Ishikawa (cell line): ENCODE results near the gene PDE3A.

Source experiments
- CEBPB ChIP-seq: IDR thresholded peaks from 2 replicates; pipeline ENCODE4 v1.6.1; 2012
- CREB1 ChIP-seq: IDR thresholded peaks from 2 replicates; pipeline ENCODE4 v1.6.1; 2012; ENCODE audit warnings: low read depth
- EGR1 ChIP-seq: IDR thresholded peaks from 2 replicates; pipeline ENCODE4 v1.6.1; 2012
- EP300 ChIP-seq: IDR thresholded peaks from 2 replicates; pipeline ENCODE4 v1.6.1; 2012; ENCODE audit warnings: borderline replicate concordance
- FOXM1 ChIP-seq: IDR thresholded peaks from 2 replicates; pipeline ENCODE4 v1.6.1; 2012; ENCODE audit warnings: low read depth, borderline replicate concordance
- NFIC ChIP-seq: IDR thresholded peaks from 2 replicates; pipeline ENCODE4 v1.6.1; 2012
- RAD21 ChIP-seq: IDR thresholded peaks from 2 replicates; pipeline ENCODE4 v1.6.1; 2012; ENCODE audit warnings: low read depth
- REST ChIP-seq: IDR thresholded peaks from 2 replicates; pipeline ENCODE4 v1.6.1; 2012; ENCODE audit warnings: low read depth, mild to moderate bottlenecking
- TAF1 ChIP-seq: IDR thresholded peaks from 2 replicates; pipeline ENCODE4 v1.6.1; 2012; ENCODE audit warnings: low read depth, mild to moderate bottlenecking
- TCF12 ChIP-seq: IDR thresholded peaks from 2 replicates; pipeline ENCODE4 v1.6.1; 2012; ENCODE audit warnings: low read depth
- TEAD4 ChIP-seq: IDR thresholded peaks from 2 replicates; pipeline ENCODE4 v1.6.1; 2012
- USF1 ChIP-seq: IDR thresholded peaks from 2 replicates; pipeline ENCODE4 v1.6.1; 2012
- YY1 ChIP-seq: IDR thresholded peaks from 2 replicates; pipeline ENCODE4 v1.6.1; 2012; ENCODE audit warnings: low read depth
- ZBTB7A ChIP-seq: IDR thresholded peaks from 2 replicates; pipeline ENCODE4 v1.6.1; 2012; ENCODE audit warnings: low read depth
- TF ChIP-seq, protein P1 (sequence below): IDR thresholded peaks from 2 replicates; pipeline ENCODE4 v1.6.1; 2012

The PDE3A gene

DNA sequence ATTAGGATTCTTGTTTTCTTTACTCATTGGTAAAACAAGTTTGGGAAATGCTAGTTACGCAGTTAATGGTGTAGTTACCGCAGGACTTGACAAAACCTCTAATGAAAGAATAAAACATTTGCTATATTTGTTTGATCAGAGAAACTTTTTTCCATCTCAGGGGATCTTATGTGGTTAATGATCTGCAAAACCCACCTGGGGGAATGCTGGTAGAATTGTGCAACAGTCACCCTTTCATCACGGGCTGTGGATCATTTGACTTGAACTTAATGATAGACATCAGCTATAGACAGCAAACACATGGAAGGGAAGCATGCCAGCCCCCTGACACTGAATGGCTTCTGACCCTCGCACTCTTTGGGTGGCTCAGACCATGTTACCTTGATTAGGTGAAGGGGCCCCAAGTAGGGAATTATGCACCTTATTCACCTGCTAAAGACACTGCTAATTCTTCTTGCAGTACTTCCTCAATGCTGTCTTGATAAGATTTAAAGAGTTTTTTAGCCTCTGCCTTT is 84.2 kb downstream of the PDE3A start:
- TF ChIP-seq YY1 (no peak), EP300 (no peak), ZBTB7A (no peak), TEAD4 (no peak), FOXM1 (no peak), TCF12 (no peak), TAF1 (no peak)
- TF ChIP-seq, protein P1, sequence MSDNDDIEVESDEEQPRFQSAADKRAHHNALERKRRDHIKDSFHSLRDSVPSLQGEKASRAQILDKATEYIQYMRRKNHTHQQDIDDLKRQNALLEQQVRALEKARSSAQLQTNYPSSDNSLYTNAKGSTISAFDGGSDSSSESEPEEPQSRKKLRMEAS: no peak

GRCh38 chr12:20453756-20454310 is 85.5 kb downstream of the PDE3A start:
- TF ChIP-seq YY1: no peak
- TF ChIP-seq FOXM1: no peak
- no peak for TF ChIP-seq TCF12
- no peak for TF ChIP-seq RAD21
- no peak for TF ChIP-seq TEAD4
- no peak for TF ChIP-seq CREB1
- no peak for TF ChIP-seq REST
- no peak for TF ChIP-seq USF1
- TF ChIP-seq, protein P1: no peak
- no peak for TF ChIP-seq EGR1
- TF ChIP-seq ZBTB7A: no peak
- TF ChIP-seq TAF1: no peak
- TF ChIP-seq EP300: no peak

DNA sequence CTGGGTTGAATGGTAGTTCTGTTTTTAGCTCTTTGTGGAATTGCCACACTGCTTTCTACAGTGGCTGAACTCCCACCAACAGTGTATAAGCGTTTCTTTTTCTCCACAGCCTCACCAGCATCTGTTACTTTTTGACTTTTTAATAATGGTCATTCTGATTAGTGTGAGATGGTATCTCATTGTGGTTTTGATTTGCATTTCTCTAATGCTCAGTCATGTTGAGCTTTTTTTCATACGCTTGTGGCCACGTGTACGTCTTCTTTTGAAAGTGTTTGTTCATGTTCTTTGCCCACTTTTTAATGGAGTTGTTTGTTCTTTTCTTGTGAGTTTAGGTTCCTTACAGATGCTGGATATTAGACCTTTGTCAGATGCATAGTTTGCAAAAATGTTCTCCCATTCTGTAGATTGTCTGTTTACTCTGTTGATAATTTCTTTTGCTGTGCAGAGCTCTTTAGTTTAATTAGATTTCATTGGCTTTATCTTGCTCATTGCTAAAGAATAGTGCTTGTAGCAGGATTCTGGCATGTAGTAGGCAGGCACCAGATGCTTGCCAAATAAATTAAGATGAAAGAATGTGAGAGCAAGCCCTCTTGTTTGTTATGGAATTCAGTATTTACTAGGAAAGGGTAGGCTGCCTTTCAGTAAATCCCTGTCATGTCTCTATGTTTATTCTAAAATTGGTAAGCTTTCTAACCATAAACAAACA is 86.8 kb downstream of the PDE3A start:
- no peak for TF ChIP-seq FOXM1
- no peak for TF ChIP-seq EGR1

GRCh38 chr12:20457582-20457981 is 89.2 kb downstream of the PDE3A start:
- no peak for TF ChIP-seq REST
- TF ChIP-seq USF1: no peak
- TF ChIP-seq NFIC: no peak
- TF ChIP-seq FOXM1: no peak
- TF ChIP-seq CEBPB: no peak
- no peak for TF ChIP-seq ZBTB7A
- TF ChIP-seq CREB1: no peak
- no peak for TF ChIP-seq YY1
- no peak for TF ChIP-seq TAF1
- no peak for TF ChIP-seq TEAD4
- TF ChIP-seq, protein P1: no peak
- TF ChIP-seq EGR1: no peak
- TF ChIP-seq TCF12: no peak

- TF ChIP-seq, protein P1: no peak
- TF ChIP-seq CEBPB (no peak), TCF12 (no peak), NFIC (no peak), REST (no peak), YY1 (no peak)
Measured at GRCh38 chr12:20458011-20458410, 89.7 kb downstream of the PDE3A start.
